CD4-positive, alpha-beta T cell (primary cell): ENCODE results near the gene ZNF467. TPM values are rescaled to one million over a fixed set of nuclear protein-coding genes. Genes with fewer than 3 reads are reported as not detected.
A peak's percentile ranks its signal among the peaks of the same experiment; 100 is the strongest.

ENCODE experiments used
- ATAC-seq: fragments of 200-7000 bp; cut with Tn5 transposase; one replicate; pipeline ENCODE4 v1.10.0; 2022; ENCODE audit warnings: mild to moderate bottlenecking; ENCODE audit not compliant: poor library complexity
- CTCF ChIA-PET: fragments of 350-600 bp; sonication (Branson Sonifier 250); formaldehyde crosslinking; loops from one replicate; lab custom pipeline; 2021; ENCODE audit warnings: antibody characterized with exemption, inconsistent platforms; lab: Charles Lee
- POLR2A ChIA-PET: fragments of 350-600 bp; sonication (Branson Sonifier 250); formaldehyde crosslinking; loops from one replicate; lab custom pipeline; 2021; ENCODE audit warnings: antibody characterized with exemption, inconsistent platforms; lab: Charles Lee
- DNase-seq, 14 experiments: peaks; one replicate each; pipeline ENCODE4 v3.0.0-alpha.2; 2013 to 2020; ENCODE audit warnings: mixed read lengths in 2 of 14
- H3K27ac ChIP-seq, 2 donors: one replicate each; pipeline versions ENCODE4 v1.5.1 to v1.7.0; 2013; ENCODE audit warnings: low read length in 2 of 2, low read depth in 1 of 2, mild to moderate bottlenecking in 1 of 2
- H3K27me3 ChIP-seq, 2 experiments: 1 replicate in 1 of 2; 2 replicates in 1 of 2; pipeline versions ENCODE4 v1.6.1 to v1.7.0; 2013; ENCODE audit warnings: low read length in 2 of 2, control low read depth in 1 of 2, mild to moderate bottlenecking in 1 of 2, moderate library complexity in 1 of 2; ENCODE audit not compliant: insufficient read depth in 2 of 2, control insufficient read depth in 1 of 2
- H3K36me3 ChIP-seq: one replicate; pipeline ENCODE4 v1.6.1; 2013; ENCODE audit warnings: low read length, control low read depth; ENCODE audit not compliant: insufficient read depth
- H3K4me1 ChIP-seq: one replicate; pipeline ENCODE4 v1.6.1; 2013; ENCODE audit warnings: low read length, control low read depth; ENCODE audit not compliant: insufficient read depth
- H3K4me3 ChIP-seq: one replicate; pipeline ENCODE4 v1.5.1; 2013; ENCODE audit warnings: mild to moderate bottlenecking, low read length, moderate library complexity
- H3K9me3 ChIP-seq, 2 experiments: 1 replicate in 1 of 2; 2 replicates in 1 of 2; pipeline versions ENCODE4 v1.6.1 to v1.7.0; 2013; ENCODE audit warnings: low read length in 2 of 2, mild to moderate bottlenecking in 2 of 2, control low read depth in 1 of 2, moderate library complexity in 1 of 2; ENCODE audit not compliant: control insufficient read depth in 1 of 2, insufficient read depth in 1 of 2
- H3K27ac Mint-ChIP-seq: one replicate; pipeline ENCODE4 v1.8.0; 2020; ENCODE audit warnings: mixed read lengths
- H3K27me3 Mint-ChIP-seq: one replicate; pipeline ENCODE4 v1.8.0; 2021; ENCODE audit warnings: mixed read lengths
- H3K36me3 Mint-ChIP-seq: one replicate; pipeline ENCODE4 v1.8.0; 2021; ENCODE audit warnings: low read depth, mixed read lengths
- H3K4me1 Mint-ChIP-seq: one replicate; pipeline ENCODE4 v1.8.0; 2021; ENCODE audit warnings: low read depth, mixed read lengths
- H3K4me3 Mint-ChIP-seq: one replicate; pipeline ENCODE4 v1.8.0; 2020; ENCODE audit warnings: mild to moderate bottlenecking, mixed read lengths
- H3K9me3 Mint-ChIP-seq: one replicate; pipeline ENCODE4 v1.8.0; 2020; ENCODE audit warnings: mixed read lengths
- intact Hi-C, 2 experiments: fragments of 100-400 bp; cut with DNase I in 1 of 2; cut with micrococcal nuclease in 1 of 2; formaldehyde crosslinking; loops; one replicate each; pipeline versions ENCODE4 v1.15.1 to v1.9.0; 2023 to 2025; cut with DNase I, micrococcal nuclease
- total RNA-seq, 174 experiments: library from RNA in 2 of 174; stranded (reverse) in 2 of 174; gene quantifications; one replicate each; pipeline ENCODE4 v1.2.3 and lab custom pipeline; 2021 to 2026
- TF ChIP-seq, protein P1 (sequence below): fragments of 200-600 bp; IDR thresholded peaks from one replicate; pipeline ENCODE4 v1.8.0; 2022; ENCODE audit warnings: antibody characterized with exemption, mild to moderate bottlenecking

ZNF467 gene
- total RNA-seq, 2 experiments from 2014 or later = 4.1 to 4.3 TPM

DNA sequence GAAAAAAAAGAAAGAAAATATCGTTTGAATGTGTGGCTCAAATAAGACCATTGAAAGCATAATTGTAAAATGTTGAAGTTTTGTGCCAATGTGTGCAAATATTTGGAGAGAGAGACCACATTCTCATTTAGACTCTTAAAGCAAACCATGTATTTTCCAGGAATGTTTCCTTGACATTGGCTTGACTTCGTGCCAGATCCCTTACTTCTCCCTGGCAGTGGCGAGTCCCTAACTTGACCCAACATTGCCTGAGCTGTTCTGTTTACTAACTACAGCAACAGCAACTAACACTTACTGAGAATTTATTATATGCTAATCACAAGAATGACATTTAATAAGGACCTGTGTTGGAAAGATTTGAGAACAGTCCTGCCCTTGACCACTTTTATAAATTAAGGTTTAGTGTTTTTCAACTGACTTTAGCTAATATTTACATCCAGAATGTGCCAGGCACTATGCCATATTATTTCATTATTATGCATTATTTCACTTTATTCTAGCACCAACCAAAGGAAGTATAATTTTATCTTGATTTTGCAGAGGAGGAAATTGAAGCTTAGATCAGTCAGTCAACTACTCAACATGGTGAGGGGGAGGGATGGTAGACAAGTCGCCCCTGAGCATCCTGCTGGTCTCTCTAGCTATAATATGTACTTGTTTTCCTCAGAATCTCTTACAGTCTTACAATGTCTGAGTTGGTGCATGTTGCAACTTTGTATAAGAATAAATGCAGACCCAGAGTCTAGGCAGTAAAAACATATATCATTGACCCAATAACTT, 29.7 kb downstream of the ZNF467 start:
- no peak overlapping the region for H3K4me3 ChIP-seq
- Mint-ChIP-seq H3K27me3 (peaks cover 49% of the 10 kb centered on the region), H3K9me3 (no peaks in the 10 kb centered on the region), H3K4me1 (peaks cover 11% of the 10 kb centered on the region), H3K36me3 (no peaks in the 10 kb centered on the region), H3K27ac (no peak overlapping the region), H3K4me3 (no peak overlapping the region)
- intact Hi-C loops = loop anchor here in 1 of 2 experiments (2.0 kb wide), 1 partner anchor 81 kb away; no protein-coding TSS in a partner anchor
- ChIA-PET POLR2A (no interaction called here), CTCF (no interaction called here)
- H3K36me3 ChIP-seq = no peaks in the 10 kb centered on the region
- no peak overlapping the region for H3K27ac ChIP-seq
- ATAC-seq (no peak), DNase-seq (no peak)
- TF ChIP-seq, protein P1, sequence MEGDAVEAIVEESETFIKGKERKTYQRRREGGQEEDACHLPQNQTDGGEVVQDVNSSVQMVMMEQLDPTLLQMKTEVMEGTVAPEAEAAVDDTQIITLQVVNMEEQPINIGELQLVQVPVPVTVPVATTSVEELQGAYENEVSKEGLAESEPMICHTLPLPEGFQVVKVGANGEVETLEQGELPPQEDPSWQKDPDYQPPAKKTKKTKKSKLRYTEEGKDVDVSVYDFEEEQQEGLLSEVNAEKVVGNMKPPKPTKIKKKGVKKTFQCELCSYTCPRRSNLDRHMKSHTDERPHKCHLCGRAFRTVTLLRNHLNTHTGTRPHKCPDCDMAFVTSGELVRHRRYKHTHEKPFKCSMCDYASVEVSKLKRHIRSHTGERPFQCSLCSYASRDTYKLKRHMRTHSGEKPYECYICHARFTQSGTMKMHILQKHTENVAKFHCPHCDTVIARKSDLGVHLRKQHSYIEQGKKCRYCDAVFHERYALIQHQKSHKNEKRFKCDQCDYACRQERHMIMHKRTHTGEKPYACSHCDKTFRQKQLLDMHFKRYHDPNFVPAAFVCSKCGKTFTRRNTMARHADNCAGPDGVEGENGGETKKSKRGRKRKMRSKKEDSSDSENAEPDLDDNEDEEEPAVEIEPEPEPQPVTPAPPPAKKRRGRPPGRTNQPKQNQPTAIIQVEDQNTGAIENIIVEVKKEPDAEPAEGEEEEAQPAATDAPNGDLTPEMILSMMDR = no peak
- H3K4me1 ChIP-seq = peaks cover 12% of the 10 kb centered on the region
- no peaks in the 10 kb centered on the region for H3K9me3 ChIP-seq
- peaks cover 9 to 11% of the 10 kb centered on the region in 2 experiments for H3K27me3 ChIP-seq

DNA sequence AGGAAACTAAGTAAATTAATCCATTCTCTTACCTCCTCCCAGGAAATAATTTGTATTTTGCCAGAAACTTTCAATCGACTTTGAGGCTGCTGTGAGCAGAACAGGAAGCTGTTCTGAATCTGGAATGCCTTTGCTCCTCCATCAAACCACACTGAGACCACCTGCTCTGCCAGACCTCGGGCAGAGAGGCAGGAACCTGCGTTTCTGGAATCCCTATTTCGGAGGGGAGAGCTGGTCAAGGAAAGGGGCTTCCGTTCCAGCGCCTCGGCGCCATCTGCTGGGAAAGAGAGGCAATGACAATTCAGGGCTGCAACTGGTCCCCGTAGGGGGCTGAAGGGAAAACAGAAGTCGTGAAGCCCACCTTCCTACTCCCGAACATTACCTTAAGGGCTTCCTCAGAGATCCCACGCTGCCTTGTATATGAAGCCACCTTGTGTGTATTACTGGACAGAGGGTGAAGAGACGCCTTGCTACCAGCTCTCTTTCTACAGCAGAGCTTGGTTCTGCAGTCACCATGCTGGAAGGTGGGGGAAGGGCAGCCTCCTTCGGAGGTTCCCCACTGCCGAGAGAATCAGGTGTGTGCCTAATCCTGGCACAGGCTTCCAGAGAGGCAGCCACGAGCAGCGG, 31.2 kb downstream of the ZNF467 start:
- Histone ChIP-seq H3K9me3 (no peaks in the 10 kb centered on the region), H3K4me3 (no peak overlapping the region), H3K36me3 (no peaks in the 10 kb centered on the region), H3K27me3 (peaks cover 11 to 14% of the 10 kb centered on the region in 2 experiments), H3K4me1 (peaks cover 12% of the 10 kb centered on the region), H3K27ac (no peak overlapping the region)
- intact Hi-C loops = loop anchor here (1.0 to 2.0 kb wide), 2 partner anchors 73 to 79 kb away; no protein-coding TSS in a partner anchor
- ATAC-seq = peak; percentile 62
- peaks cover 60% of the 10 kb centered on the region for H3K27me3 Mint-ChIP-seq
- ChIA-PET POLR2A (interaction anchor here (1.2 kb wide), 1 partner anchor 80 kb away, joined by 3 read pairs; no protein-coding TSS in a partner anchor), CTCF (interaction anchor here (0.7 to 2.9 kb wide), 12 partner anchors 9 to 118 kb away, joined by 3 to 19 read pairs (median 4); a partner anchor contains a TSS)
- peak in 13 of 14 experiments; percentile 32 to 73 (median 50) for DNase-seq
- TF ChIP-seq, protein P1 = peak; percentile 95
- H3K36me3 Mint-ChIP-seq = no peaks in the 10 kb centered on the region
- no peaks in the 10 kb centered on the region for H3K9me3 Mint-ChIP-seq
- H3K27ac Mint-ChIP-seq = no peak overlapping the region
- peaks cover 11% of the 10 kb centered on the region for H3K4me1 Mint-ChIP-seq
- H3K4me3 Mint-ChIP-seq = peak overlapping the region; percentile 61

DNA sequence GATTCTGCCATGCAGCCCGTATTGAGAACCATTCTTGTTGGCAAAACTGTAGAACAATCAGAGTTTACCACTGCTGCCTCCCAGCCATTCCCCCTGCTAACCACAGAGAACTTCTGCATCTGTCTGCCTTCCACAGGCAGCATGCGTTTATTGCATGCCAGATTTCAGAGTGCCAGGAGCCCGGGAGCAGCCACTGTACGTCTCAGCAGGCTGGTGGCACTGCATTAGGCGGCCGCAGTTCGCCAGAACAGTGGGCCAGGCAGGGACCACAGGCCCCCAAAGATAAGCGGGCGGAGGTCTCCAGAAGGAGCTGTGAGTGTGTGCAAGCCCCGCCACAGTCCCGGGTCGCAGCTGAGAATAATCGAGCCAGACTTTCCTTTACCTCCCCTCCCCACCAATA, 31.8 kb downstream of the ZNF467 start:
- Mint-ChIP-seq H3K27ac (no peak overlapping the region), H3K4me3 (peak overlapping the region; percentile 61), H3K9me3 (no peaks in the 10 kb centered on the region), H3K4me1 (peaks cover 13% of the 10 kb centered on the region), H3K36me3 (no peaks in the 10 kb centered on the region), H3K27me3 (peaks cover 65% of the 10 kb centered on the region)
- DNase-seq = peak in 1 of 14 experiments; percentile 34
- ChIA-PET CTCF (interaction anchor here (0.7 to 2.9 kb wide), 11 partner anchors 10 to 117 kb away, joined by 3 to 19 read pairs (median 4); a partner anchor contains a TSS), POLR2A (interaction anchor here (1.2 kb wide), 1 partner anchor 79 kb away, joined by 3 read pairs; no protein-coding TSS in a partner anchor)
- Histone ChIP-seq H3K27me3 (peaks cover 11 to 19% of the 10 kb centered on the region in 2 experiments), H3K4me1 (peaks cover 15% of the 10 kb centered on the region), H3K27ac (no peak overlapping the region), H3K9me3 (no peaks in the 10 kb centered on the region), H3K4me3 (no peak overlapping the region), H3K36me3 (no peaks in the 10 kb centered on the region)
- ATAC-seq = peak; percentile 52
- intact Hi-C loops = loop anchor here (1.0 to 2.0 kb wide), 2 partner anchors 72 to 79 kb away; no protein-coding TSS in a partner anchor
- TF ChIP-seq, protein P1 = no peak
